D721Med (cell line): Measurements from ENCODE around the gene GRIN2D.

Experiments used
- DNase-seq: peaks from one replicate; pipeline ENCODE4 v3.0.0; 2011; ENCODE audit warnings: low spot score; ENCODE audit not compliant: insufficient read length
- FAIRE-seq: peaks from 2 replicates; lab custom pipeline; 2011; peaks lifted over from hg19 to GRCh38; lab: Jason Lieb, UNC
- CTCF ChIP-seq: IDR thresholded peaks from 2 replicates; pipeline ENCODE4 v1.5.1; 2012; ENCODE audit warnings: mild to moderate bottlenecking, control low read depth; ENCODE audit not compliant: insufficient read depth; ENCODE audit errors: missing control alignments

The GRIN2D gene

GRCh38 chr19:48393559-48394330, at the start of gene GRIN2D:
Gene GRIN2D, plus strand, starts transcription at chr19:48393668. Its CDS starts 4,725 bp downstream, at chr19:48398393.
- peak; percentile 73 for DNase-seq
- no peak for FAIRE-seq
- TF ChIP-seq CTCF: peak; percentile 12

DNA sequence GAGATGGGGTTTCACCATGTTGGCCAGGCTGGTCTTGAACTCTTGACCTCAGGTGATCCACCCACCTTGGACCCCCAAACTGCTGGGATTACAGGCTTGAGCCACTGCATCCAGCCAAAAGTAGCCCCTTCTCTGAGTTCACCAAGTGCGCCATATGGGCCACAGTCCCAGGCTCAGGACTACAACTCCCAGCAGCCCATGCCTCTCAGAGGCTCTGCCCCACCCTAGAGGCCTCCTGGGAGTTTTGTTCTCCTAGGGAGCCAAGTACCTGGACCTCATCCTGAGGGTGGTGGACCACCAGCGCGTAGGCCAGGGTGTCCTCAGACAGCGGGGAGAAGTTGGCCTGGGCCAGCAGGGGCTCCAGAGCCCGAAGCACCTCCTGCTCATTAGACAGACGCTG, 48.6 kb upstream of the GRIN2D start:
- FAIRE-seq (no peak), DNase-seq (peak; percentile 53)
- TF ChIP-seq CTCF: no peak

DNA sequence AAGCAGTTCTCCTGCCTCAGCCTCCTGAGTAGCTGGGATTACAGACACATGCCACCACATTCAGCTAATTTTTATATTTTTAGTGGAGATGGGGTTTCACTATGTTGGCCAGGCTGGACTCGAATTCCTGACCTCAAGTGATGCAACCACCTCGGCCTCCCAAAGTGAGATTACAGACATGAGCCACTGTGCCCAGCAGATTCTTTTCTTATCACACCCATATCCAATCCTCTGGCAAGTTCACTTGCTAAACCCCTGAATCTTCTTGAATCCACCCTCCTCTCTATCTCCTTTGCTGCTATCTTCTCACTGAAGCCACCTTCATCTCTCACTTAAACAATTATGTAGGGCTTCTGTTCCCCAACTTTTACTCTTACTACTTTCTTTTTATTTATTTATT, 47.3 kb upstream of the GRIN2D start:
- no peak for TF ChIP-seq CTCF
- FAIRE-seq (no peak), DNase-seq (no peak)

GRCh38 chr19:48348045-48348444, 45.4 kb upstream of the GRIN2D start:
- no peak for FAIRE-seq
- no peak for TF ChIP-seq CTCF
- DNase-seq: no peak

- TF ChIP-seq CTCF: no peak
- DNase-seq (no peak), FAIRE-seq (no peak)
Measured at GRCh38 chr19:48348737-48349136, 44.7 kb upstream of the GRIN2D start.

DNA sequence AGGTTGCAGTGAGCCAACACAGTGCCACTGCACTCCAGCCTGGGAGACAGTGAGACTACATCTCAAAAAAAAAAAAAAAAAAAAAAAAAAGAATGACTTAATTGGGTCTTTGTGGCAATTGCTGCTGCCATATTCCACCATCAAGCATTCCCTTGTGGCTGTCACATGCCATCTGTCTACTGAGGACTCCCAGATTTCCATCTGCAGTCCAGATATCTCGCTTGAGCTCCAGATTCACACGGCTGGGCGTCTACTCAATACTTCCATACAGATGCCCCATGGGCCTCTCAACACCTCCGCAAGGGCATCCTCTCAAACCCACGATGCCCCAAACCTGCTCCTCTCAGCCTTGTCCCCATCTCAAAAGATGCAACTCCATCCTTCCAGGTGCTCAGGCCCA, 42.6 kb upstream of the GRIN2D start:
- FAIRE-seq (no peak), DNase-seq (no peak)
- TF ChIP-seq CTCF: no peak

DNA sequence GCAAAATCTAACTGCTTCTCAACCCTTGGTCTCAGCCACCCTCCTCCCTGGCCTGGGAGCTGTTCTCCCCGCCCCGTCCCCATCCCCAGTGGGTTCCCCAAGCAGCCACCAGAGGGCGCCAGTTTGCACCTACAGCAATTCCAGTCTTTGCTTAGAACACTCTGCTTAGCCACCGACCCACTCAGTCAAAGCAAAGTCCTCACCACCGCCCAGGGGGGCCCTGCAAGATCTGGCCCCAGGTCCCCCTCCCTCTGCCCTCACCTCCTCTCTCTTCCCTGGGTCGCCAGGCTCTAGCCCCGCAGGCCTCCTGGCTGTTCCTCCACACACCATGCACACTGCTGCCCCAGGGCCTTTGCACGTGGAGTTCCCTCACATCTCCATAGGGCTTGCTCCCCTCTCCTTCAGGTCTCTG, 42.1 kb upstream of the GRIN2D start:
- TF ChIP-seq CTCF: peak; percentile 70
- DNase-seq: peak; percentile 81
- FAIRE-seq: no peak
